ENCODE results near the gene RTBDN.

DNA sequence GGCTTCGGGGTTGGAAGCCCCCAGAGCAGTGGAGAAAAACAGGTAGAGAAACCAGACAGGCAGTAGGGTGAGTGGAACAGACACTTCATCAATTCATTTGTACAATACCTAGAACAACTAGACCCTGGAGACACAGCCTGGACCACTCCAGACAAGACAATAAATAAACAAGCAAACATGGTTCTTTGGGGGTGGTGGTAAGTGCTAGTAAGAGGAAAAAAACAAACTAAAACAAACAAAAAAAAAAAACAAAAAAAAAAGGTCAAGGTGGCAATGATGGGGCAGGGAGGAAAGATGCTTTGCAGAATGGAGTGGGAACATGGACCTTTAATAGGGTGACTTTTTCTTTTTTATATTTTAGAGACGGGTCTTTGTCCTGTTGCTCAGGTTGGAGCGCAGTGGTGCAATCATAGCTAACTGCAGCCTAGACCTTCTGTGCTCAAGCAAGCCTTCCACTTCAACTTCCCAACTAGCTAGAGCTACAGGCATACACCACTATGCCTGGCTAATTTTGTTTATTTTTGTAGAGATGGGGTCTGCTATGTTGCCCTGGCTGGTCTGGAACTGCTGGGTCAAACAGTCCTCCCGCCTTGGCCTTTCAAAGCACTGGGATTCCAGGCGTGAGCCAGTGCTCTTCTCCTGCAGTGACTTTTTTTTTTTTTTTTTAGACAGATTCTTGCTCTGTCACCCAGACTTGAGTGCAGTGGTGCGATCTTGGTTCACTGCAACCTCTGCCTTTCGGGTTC lies 40.0 kb downstream of the RTBDN start:
- no peak for TF ChIP-seq EZH2 (IDR thresholded peaks at IDR 0.05; ENCODE audit: borderline replicate concordance, low read depth, low read length, severe bottlenecking)
- TF ChIP-seq, protein P1, sequence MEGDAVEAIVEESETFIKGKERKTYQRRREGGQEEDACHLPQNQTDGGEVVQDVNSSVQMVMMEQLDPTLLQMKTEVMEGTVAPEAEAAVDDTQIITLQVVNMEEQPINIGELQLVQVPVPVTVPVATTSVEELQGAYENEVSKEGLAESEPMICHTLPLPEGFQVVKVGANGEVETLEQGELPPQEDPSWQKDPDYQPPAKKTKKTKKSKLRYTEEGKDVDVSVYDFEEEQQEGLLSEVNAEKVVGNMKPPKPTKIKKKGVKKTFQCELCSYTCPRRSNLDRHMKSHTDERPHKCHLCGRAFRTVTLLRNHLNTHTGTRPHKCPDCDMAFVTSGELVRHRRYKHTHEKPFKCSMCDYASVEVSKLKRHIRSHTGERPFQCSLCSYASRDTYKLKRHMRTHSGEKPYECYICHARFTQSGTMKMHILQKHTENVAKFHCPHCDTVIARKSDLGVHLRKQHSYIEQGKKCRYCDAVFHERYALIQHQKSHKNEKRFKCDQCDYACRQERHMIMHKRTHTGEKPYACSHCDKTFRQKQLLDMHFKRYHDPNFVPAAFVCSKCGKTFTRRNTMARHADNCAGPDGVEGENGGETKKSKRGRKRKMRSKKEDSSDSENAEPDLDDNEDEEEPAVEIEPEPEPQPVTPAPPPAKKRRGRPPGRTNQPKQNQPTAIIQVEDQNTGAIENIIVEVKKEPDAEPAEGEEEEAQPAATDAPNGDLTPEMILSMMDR (IDR thresholded peaks at IDR 0.05; ENCODE audit: borderline replicate concordance, extremely low read depth, low read length, poor library complexity, severe bottlenecking): no peak

Data from DND-41 (cell line).